ENCODE results near the gene CCL25.

CCL25 gene

DNA sequence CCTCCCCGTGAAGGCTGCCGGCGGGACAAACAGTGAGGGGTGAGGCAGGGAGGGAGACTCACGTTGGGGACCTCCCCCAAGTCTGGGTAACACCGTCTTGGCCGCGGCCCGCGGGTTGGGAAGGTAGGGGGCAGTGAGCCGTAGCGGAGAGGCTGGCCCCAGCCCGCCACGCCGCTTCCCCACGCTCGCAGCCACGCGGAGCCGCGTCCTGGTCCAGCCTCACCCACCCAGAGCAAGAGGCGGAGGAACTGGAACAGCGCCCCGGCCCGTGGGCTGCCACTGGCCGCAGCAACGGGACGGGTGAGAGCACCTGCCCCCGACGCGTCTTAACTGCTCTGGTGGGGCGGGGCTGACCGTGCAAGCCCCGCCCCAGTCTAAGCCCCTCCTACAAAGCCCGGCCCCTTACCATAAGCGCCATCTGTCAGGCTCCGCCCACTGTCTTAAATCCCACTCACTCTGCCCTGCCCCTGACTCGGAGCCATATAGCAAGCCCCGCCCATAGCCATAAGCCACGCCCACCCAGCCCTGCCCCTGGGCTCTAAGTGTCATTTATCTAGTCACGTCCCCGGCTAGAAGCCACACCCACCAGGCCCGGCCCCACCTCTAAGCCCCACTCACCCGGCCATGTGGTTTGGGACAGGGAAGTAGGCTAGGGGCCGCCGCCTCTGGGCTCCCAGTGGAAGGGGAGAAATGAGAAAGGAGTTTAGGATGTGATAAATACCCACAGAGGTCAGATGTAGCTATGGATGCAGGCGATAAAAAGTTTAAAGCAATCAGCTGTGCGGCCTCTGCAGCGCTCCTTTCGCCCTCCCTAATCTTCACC is 2.1 kb upstream of the CCL25 start:
- TF ChIP-seq EZH2phosphoT487 (IDR thresholded peaks at IDR 0.05; ENCODE audit: borderline replicate concordance, low read length) (no peak), CTCF (IDR thresholded peaks at IDR 0.05; ENCODE audit: low read depth, low read length, poor library complexity, severe bottlenecking) (no peak)
- peak overlapping the region; percentile 66 for H3K4me3 ChIP-seq (ENCODE audit: low read length)

GRCh38 chr19:8054169-8054568 is 1.6 kb downstream of the CCL25 start:
- Histone ChIP-seq H3K36me3 (ENCODE audit: control insufficient read depth, low read length) (no peaks in the 10 kb centered on the region), H3K9me2 (replicated peaks; ENCODE audit: control insufficient read depth, low read length) (no peaks in the 10 kb centered on the region), H3K27ac (ENCODE audit: low read depth, low read length) (no peak overlapping the region), H3K9me3 (ENCODE audit: control insufficient read depth, insufficient read depth, low read length) (no peaks in the 10 kb centered on the region), H3F3A (ENCODE audit: control insufficient read depth, insufficient read depth) (no peaks in the 10 kb centered on the region), H3K27me3 (ENCODE audit: control insufficient read depth, low read length) (no peaks in the 10 kb centered on the region), H3K79me2 (ENCODE audit: control insufficient read depth, low read length) (no peaks in the 10 kb centered on the region), H3K4me3 (ENCODE audit: low read length) (no peak overlapping the region), H3K4me2 (ENCODE audit: low read length) (no peak overlapping the region), H4K20me1 (ENCODE audit: control insufficient read depth, insufficient read depth, low read depth, low read length) (no peaks in the 10 kb centered on the region), H3K4me1 (ENCODE audit: control insufficient read depth, low read length) (peaks cover 15% of the 10 kb centered on the region)
- TF ChIP-seq EZH2phosphoT487 (IDR thresholded peaks at IDR 0.05; ENCODE audit: borderline replicate concordance, low read length), result no peak
- no peak for TF ChIP-seq CTCF (IDR thresholded peaks at IDR 0.05; ENCODE audit: low read depth, low read length, poor library complexity, severe bottlenecking)

More for the DNA sequence above, 2.1 kb upstream of the CCL25 start:
- H3K4me1 ChIP-seq (ENCODE audit: control insufficient read depth, low read length), result peaks cover 15% of the 10 kb centered on the region
- H4K20me1 ChIP-seq (ENCODE audit: control insufficient read depth, insufficient read depth, low read depth, low read length), result no peaks in the 10 kb centered on the region
- H3F3A ChIP-seq (ENCODE audit: control insufficient read depth, insufficient read depth), result no peaks in the 10 kb centered on the region
- H3K27ac ChIP-seq (ENCODE audit: low read depth, low read length), result no peak overlapping the region
- no peaks in the 10 kb centered on the region for H3K36me3 ChIP-seq (ENCODE audit: control insufficient read depth, low read length)
- no peaks in the 10 kb centered on the region for H3K9me2 ChIP-seq (replicated peaks; ENCODE audit: control insufficient read depth, low read length)
- no peaks in the 10 kb centered on the region for H3K79me2 ChIP-seq (ENCODE audit: control insufficient read depth, low read length)
- H3K27me3 ChIP-seq (ENCODE audit: control insufficient read depth, low read length), result no peaks in the 10 kb centered on the region
- H3K9me3 ChIP-seq (ENCODE audit: control insufficient read depth, insufficient read depth, low read length), result no peaks in the 10 kb centered on the region
- peak overlapping the region; percentile 75 for H3K4me2 ChIP-seq (ENCODE audit: low read length)

- no peak overlapping the region for H3K4me3 ChIP-seq (ENCODE audit: low read length)
- H3K27ac ChIP-seq (ENCODE audit: low read depth, low read length), result no peak overlapping the region
- no peak overlapping the region for H3K4me2 ChIP-seq (ENCODE audit: low read length)
- no peaks in the 10 kb centered on the region for H3K79me2 ChIP-seq (ENCODE audit: control insufficient read depth, low read length)
- H4K20me1 ChIP-seq (ENCODE audit: control insufficient read depth, insufficient read depth, low read depth, low read length), result no peaks in the 10 kb centered on the region
- H3K27me3 ChIP-seq (ENCODE audit: control insufficient read depth, low read length), result no peaks in the 10 kb centered on the region
- no peaks in the 10 kb centered on the region for H3F3A ChIP-seq (ENCODE audit: control insufficient read depth, insufficient read depth)
- TF ChIP-seq EZH2phosphoT487 (IDR thresholded peaks at IDR 0.05; ENCODE audit: borderline replicate concordance, low read length) (no peak), CTCF (IDR thresholded peaks at IDR 0.05; ENCODE audit: low read depth, low read length, poor library complexity, severe bottlenecking) (no peak)
- H3K9me2 ChIP-seq (replicated peaks; ENCODE audit: control insufficient read depth, low read length), result no peaks in the 10 kb centered on the region
- H3K9me3 ChIP-seq (ENCODE audit: control insufficient read depth, insufficient read depth, low read length), result no peaks in the 10 kb centered on the region
- H3K36me3 ChIP-seq (ENCODE audit: control insufficient read depth, low read length), result no peaks in the 10 kb centered on the region
- peaks cover 5% of the 10 kb centered on the region for H3K4me1 ChIP-seq (ENCODE audit: control insufficient read depth, low read length)
Observed at GRCh38 chr19:8056533-8056932, 4.0 kb downstream of the CCL25 start.
